HG02970 (cell line): ENCODE measurements around the gene CD28.

ENCODE experiments used
- ATAC-seq: cut with Tn5 transposase; IDR thresholded peaks from one replicate; pipeline ENCODE4 v1.9.1; 2021; ENCODE audit warnings: mild to moderate bottlenecking, moderate library complexity, moderate number of reproducible peaks; ENCODE audit not compliant: unreplicated experiment, low FRiP score

The CD28 gene

GRCh38 chr2:203706403-203706802, at the start of gene CD28:
Gene CD28 (plus strand): TSS chr2:203706639. CDS start chr2:203706697, 58 bp downstream.
- peak; percentile 99 for ATAC-seq

- ATAC-seq = no peak
Observed at GRCh38 chr2:203659331-203660049, 46.9 kb upstream of the CD28 start.

GRCh38 chr2:203660465-203660864, 46.0 kb upstream of the CD28 start:
- no peak for ATAC-seq

DNA sequence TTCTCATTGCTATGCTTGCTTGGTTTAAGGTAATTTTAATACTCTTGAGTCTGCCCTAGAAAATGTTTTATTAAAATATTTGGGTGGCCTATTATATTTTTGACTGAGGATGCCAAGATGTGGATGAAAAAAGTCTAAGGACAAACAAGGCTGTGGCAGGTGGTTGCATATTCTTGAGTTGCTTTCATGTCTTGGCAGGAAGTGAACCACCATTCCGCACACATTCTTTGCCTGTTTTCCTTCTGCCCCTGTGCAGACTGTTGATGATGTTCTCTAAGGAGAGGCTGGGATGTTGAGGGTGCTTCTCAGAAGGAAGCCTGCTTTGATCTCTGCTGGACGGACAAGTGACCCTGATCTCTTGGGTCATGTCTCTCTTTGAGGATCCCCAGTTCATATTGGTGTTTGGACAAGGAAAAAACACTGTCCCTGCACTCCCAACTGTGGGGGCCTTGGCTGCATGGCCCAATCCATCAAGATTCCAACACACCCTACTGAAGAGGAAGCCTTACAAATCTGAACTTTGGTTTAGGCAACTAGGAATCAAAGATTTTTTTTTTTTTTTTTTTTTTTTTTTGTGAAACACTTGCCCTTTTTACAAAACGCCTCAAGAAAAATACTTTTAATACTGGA, 45.0 kb upstream of the CD28 start:
- ATAC-seq = no peak

DNA sequence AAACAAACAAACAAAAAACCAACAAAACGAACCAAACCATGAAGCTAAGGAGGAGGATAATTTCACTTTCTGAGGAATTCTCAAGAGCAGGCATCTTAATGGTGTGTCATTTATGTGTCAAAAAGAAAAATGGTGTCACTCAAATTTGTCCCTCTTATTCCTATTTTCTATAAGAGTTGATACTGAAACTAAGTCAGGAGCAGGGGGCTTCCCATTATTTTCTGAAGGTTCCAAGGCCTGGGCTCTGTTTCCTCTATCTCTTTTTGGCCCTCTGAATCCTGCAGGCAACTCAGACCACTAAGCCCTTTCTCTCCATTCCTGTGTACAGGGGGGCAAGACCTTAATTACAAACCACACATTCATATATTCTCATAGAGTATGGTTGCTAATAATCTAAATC, 44.0 kb upstream of the CD28 start:
- no peak for ATAC-seq

GRCh38 chr2:203662951-203663350, 43.5 kb upstream of the CD28 start:
- ATAC-seq = no peak

DNA sequence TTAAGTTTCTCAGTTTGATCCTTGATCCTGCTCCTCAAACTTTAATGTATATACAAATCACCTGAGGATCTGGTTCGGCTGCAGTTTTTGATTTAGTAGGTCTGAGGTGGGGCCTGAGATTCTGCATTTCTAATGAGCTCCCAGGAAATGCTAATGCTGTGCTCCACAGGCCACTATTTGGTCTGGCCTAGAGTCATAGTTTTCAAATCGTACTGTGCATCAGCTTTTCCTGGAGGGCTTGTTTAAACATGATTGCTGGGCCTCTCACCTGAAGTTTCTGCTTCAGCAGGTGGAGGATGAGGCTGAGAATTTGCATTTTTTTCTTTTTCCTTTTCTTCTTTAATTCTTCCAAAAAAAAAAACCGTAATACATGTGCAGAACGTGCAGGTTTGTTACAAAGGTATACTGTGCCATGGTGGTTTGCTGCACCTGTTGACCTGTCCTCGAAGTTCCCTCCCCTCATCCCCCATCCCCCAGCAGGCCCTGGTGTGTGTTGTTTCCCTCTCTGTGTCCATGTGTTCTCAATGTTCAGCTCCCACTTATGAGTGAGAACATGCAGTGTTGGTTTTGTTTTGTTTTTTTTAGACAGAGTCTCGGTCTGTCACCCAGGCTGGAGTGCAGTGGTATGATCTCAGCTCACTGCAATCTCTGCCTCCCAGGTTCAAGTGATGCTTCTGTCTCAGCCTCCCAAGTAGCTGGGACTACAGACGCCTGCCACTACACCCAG, 42.2 kb upstream of the CD28 start:
- no peak for ATAC-seq

DNA sequence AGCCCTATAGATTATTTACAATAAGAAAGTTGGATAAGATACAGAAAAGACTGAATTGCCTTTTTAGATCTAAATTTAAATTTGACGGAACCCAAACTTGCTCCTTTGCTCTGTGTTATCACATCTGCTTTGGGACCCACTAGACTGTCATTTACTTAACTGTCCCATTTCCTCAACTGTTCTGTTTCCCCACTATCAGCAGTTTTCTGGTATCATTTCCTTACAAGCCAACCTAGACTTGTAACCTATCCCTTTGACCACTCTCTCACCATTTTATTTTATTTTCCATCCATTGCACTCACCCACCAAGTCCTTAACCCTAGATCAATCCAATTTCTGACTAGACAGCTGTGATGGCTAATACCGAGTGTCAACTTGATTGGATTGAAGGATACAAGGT, 38.6 kb upstream of the CD28 start:
- no peak for ATAC-seq

DNA sequence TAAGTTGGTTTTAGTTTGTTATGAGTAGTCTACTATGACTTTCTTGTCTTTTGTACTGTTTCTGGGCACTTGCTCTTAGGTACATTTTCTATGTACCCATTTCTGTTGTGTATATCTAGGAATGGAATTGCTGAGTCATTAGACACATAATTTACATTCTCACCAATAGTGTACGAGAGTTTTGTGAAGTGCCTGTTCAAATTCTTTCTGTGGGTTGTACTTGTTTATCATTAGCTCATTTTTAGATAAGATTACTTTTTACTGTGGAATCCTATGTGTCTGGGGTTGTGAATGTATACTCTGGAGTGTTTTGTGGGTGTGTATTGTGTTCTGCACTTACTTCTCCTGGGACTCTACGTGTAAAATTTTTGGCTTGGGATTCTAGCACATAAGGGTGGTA, 36.6 kb upstream of the CD28 start:
- ATAC-seq = no peak

GRCh38 chr2:203670939-203671338, 35.5 kb upstream of the CD28 start:
- ATAC-seq = no peak

- no peak for ATAC-seq
Observed at GRCh38 chr2:203671876-203672275, 34.6 kb upstream of the CD28 start.

GRCh38 chr2:203672856-203673255, 33.6 kb upstream of the CD28 start:
- ATAC-seq = no peak

GRCh38 chr2:203673933-203674332, 32.5 kb upstream of the CD28 start:
- peak; percentile 87 for ATAC-seq

- no peak for ATAC-seq
Observed at GRCh38 chr2:203675086-203675485, 31.4 kb upstream of the CD28 start.

DNA sequence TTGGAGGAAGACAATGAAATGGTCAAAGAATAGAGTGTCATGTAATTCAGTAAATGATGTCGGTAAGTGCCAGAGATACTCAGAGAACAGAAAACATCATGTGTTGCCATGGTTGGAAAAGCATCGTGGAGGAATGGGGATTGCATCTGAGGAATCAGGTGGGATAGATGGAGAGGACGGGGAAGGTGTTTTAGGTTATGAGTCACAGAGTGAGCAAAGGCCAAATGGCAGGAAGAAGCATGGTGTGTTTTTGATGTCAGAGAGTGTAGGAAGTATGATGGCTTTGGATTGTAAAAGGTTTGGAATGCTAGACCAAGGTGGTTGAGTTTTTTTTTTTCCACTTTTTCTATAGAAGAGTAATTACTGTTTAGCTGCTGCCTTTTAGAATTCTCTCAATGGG, 27.5 kb upstream of the CD28 start:
- ATAC-seq = no peak

GRCh38 chr2:203679401-203679800, 27.0 kb upstream of the CD28 start:
- ATAC-seq = no peak

DNA sequence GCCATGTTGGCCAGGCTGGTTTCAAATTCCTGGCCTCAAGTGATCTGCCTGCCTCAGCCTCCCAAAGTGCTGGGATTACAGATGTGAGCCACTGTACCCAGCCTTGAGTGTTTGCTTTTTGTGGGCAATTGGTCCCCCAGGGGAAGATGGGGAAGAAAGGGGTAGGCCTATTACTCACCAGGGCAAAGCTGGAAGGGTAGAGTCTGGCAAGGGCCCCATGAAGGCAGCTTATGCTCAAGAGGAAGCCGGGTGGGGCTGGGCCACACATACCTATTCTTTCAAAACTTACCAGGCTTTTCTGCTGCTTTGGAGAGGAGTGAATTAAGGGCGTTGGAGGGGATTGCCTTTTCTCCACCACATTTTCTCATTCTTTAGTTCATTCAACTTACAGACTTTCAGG, 24.5 kb upstream of the CD28 start:
- ATAC-seq = no peak

GRCh38 chr2:203682688-203683130, 23.7 kb upstream of the CD28 start:
- no peak for ATAC-seq

DNA sequence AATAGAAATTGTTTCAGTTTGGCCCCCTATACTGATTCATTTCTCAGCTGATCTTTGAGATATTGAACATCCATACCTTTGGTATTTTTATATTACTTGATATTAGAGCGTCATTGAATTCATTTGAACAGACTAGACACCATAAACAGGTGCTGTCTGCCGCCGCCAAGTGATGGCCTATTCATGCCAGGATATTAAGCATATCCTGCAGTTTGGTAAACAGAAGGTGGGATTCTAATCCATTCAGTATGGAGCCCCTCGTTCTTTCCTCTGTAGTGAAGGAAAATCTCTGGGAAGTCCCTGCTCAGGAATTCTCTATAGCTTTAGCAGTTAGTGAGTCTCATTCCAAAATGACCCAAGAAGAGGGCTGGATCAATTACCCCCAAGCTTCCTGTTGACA, 23.0 kb upstream of the CD28 start:
- no peak for ATAC-seq

- ATAC-seq = peak; percentile 59
Observed at GRCh38 chr2:203683932-203684556, 22.4 kb upstream of the CD28 start.

DNA sequence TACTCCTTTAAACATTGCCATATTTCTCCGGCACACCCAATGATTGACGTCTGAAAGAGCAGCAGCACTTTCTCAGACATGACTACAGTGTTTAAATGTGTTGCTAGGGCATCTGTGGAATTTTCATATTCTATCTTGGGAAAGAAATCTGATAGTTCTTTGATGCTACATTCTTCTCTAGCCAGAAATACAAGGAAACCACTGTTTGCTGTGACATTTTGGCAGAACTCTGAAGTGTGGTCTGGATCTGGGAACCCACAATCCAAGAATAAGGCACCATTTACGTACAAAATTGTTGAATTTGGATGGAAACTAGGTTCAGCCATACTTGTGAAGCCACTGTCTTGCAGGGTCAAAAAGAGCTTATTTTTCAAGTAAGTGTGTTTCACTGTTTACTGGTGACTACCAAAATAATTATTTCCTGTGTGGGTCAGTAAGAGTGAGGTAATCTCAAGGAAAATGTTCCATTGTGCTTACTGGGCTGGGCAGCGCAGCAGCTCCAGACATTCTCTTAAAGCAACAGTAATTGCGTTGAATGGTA, 21.3 kb upstream of the CD28 start:
- no peak for ATAC-seq
